Measurements from ENCODE around the gene CASP9.
"Not testable (repeated sequence)": the region's sequence is repeated elsewhere in the genome, so short reads cannot be mapped to it uniquely, and the experiment has no call there.

Gene CASP9

GRCh38 chr1:15493869-15494390 is 30.1 kb downstream of the CASP9 start:
- peaks cover 7% of the 10 kb centered on the region for H3K4me1 Mint-ChIP-seq (ENCODE audit: low read depth)
- no peaks in the 10 kb centered on the region for H3K9me3 Mint-ChIP-seq
- peaks cover 19% of the 10 kb centered on the region for H3K36me3 Mint-ChIP-seq (ENCODE audit: low read depth)
- H3K27me3 Mint-ChIP-seq (ENCODE audit: low read depth) = no peaks in the 10 kb centered on the region
- no peak overlapping the region for H3K4me3 Mint-ChIP-seq
- no peak overlapping the region for H3K27ac Mint-ChIP-seq

- Mint-ChIP-seq H3K27ac (no peak overlapping the region), H3K27me3 (ENCODE audit: low read depth) (no peaks in the 10 kb centered on the region), H3K4me1 (ENCODE audit: low read depth) (peaks cover 7% of the 10 kb centered on the region), H3K36me3 (ENCODE audit: low read depth) (peaks cover 18% of the 10 kb centered on the region), H3K9me3 (no peaks in the 10 kb centered on the region), H3K4me3 (no peak overlapping the region)
Observed at GRCh38 chr1:15492596-15492995, 31.4 kb downstream of the CASP9 start.

DNA sequence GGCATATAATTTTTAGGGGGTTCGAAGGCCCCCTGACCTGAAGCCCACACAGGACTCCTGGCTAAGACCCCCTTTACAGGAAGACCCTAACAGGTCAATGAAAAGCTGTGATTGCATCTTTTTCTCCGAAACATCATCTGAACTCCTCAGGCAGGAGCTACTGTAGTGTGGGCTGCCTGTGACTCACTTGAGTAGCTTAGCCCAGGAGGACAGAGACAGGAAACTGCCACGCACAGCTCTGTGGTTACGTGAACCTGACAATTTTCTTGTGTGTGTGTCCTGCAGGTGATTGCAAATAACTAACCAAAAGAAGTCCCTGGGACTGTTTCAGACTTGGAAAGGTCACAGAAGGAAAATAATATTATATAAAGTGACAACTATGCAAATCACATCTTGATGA is 33.0 kb downstream of the CASP9 start:
- H3K4me3 Mint-ChIP-seq; H3K9me3 Mint-ChIP-seq; H3K27me3 Mint-ChIP-seq (ENCODE audit: low read depth); H3K4me1 Mint-ChIP-seq (ENCODE audit: low read depth); H3K27ac Mint-ChIP-seq: not testable (repeated sequence)
- H3K36me3 Mint-ChIP-seq (ENCODE audit: low read depth) = peaks cover 29% of the 10 kb centered on the region

DNA sequence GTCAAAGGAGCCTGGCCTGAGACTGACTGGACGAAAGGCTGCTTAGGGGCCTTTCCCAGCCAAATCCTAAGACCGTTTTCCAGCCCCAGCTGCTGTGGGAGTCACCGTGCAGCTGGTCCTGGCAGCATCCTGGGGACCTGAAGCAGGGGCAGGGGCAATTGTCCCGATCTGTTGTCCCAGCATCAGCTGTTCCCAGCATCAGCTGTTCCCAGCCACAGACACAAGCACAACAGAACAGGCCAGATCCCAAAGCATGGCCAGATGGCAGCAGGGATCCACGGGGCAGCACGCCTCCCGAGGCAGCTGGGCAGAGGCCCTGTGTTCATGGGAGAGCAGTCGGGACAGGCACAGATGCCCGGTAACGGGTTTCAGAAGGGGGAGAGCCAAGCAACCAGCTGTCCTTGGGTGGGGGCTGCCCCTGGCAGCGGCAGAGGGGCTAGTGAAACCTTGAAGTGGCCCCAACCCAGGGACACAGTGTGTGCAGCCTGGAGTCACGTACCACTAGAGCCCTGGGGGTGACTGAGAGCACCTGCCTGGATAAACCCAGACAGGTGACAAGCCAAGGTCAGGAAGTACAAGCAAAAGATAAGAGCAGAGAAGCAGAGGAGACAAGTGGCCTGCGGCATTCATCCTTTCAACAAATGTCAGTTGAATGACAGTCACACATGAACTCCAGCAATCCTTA is 34.8 kb downstream of the CASP9 start:
- Mint-ChIP-seq H3K27ac (no peak overlapping the region), H3K4me3 (no peak overlapping the region), H3K36me3 (ENCODE audit: low read depth) (peaks cover 30% of the 10 kb centered on the region), H3K27me3 (ENCODE audit: low read depth) (no peaks in the 10 kb centered on the region), H3K4me1 (ENCODE audit: low read depth) (peaks cover 7% of the 10 kb centered on the region), H3K9me3 (no peaks in the 10 kb centered on the region)

- H3K4me3 Mint-ChIP-seq = no peak overlapping the region
- H3K4me1 Mint-ChIP-seq (ENCODE audit: low read depth) = peaks cover 7% of the 10 kb centered on the region
Observed at GRCh38 chr1:15488371-15488770, 35.6 kb downstream of the CASP9 start.

GRCh38 chr1:15486844-15487610 is 37.0 kb downstream of the CASP9 start:
- H3K36me3 Mint-ChIP-seq (ENCODE audit: low read depth) = peaks cover 28% of the 10 kb centered on the region
- H3K27ac Mint-ChIP-seq; H3K4me3 Mint-ChIP-seq; H3K9me3 Mint-ChIP-seq; H3K27me3 Mint-ChIP-seq (ENCODE audit: low read depth); H3K4me1 Mint-ChIP-seq (ENCODE audit: low read depth): not testable (repeated sequence)

More at GRCh38 chr1:15488371-15488770, 35.6 kb downstream of the CASP9 start:
- Mint-ChIP-seq H3K36me3 (ENCODE audit: low read depth) (peaks cover 30% of the 10 kb centered on the region), H3K27ac (no peak overlapping the region), H3K27me3 (ENCODE audit: low read depth) (no peaks in the 10 kb centered on the region), H3K9me3 (no peaks in the 10 kb centered on the region)

DNA sequence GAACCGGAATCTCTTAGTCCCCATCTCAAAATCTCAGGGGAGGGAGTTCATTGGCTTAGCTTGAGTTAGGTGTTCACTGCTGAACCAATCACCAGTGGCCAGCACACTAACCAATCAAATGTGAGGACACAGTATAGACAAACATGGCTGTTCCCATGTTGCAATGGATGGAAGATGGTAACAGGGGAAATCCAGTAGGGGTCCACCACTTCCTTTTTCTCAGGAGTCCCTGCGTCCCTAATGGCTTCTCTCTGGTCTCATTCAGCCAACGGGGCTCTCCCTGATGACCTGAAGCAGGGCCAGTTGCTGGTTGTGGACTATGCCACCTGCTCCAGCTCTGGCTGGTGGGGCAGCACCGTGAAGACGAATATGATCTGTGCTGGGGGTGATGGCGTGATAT is 38.4 kb downstream of the CASP9 start:
- H3K36me3 Mint-ChIP-seq (ENCODE audit: low read depth) = peaks cover 25% of the 10 kb centered on the region
- H3K4me1 Mint-ChIP-seq (ENCODE audit: low read depth) = peaks cover 3% of the 10 kb centered on the region
- no peaks in the 10 kb centered on the region for H3K9me3 Mint-ChIP-seq
- no peaks in the 10 kb centered on the region for H3K27me3 Mint-ChIP-seq (ENCODE audit: low read depth)
- H3K27ac Mint-ChIP-seq = no peak overlapping the region
- no peak overlapping the region for H3K4me3 Mint-ChIP-seq

DNA sequence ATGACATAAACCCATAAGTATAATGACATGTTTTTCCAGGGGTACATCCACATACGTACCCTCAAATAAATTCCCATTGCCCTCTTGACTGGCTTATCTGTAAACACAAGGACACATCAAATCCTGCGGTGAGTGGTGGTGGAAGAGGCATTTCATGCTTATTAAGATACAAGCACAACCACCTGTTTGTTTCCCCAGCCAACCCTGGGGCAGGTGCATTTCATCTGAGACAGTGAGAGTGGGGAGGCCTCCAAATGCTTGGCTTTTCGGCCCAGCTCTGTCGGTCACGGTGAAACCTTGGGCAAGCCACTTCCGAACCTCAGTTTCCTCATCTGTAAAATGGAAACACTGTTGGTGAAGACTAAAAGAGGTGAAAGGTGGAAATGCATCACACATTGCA is 39.6 kb downstream of the CASP9 start:
- not testable (repeated sequence) for H3K4me1 Mint-ChIP-seq (ENCODE audit: low read depth); H3K27me3 Mint-ChIP-seq (ENCODE audit: low read depth); H3K27ac Mint-ChIP-seq; H3K9me3 Mint-ChIP-seq; H3K4me3 Mint-ChIP-seq
- peaks cover 19% of the 10 kb centered on the region for H3K36me3 Mint-ChIP-seq (ENCODE audit: low read depth)

- no peaks in the 10 kb centered on the region for H3K27me3 Mint-ChIP-seq (ENCODE audit: low read depth)
- peaks cover 19% of the 10 kb centered on the region for H3K36me3 Mint-ChIP-seq (ENCODE audit: low read depth)
- H3K4me1 Mint-ChIP-seq (ENCODE audit: low read depth) = no peaks in the 10 kb centered on the region
- H3K27ac Mint-ChIP-seq = no peak overlapping the region
- no peak overlapping the region for H3K4me3 Mint-ChIP-seq
- no peaks in the 10 kb centered on the region for H3K9me3 Mint-ChIP-seq
Observed at GRCh38 chr1:15483971-15484370, 40.0 kb downstream of the CASP9 start.

- not testable (repeated sequence) for H3K9me3 Mint-ChIP-seq; H3K27ac Mint-ChIP-seq; H3K27me3 Mint-ChIP-seq (ENCODE audit: low read depth); H3K4me1 Mint-ChIP-seq (ENCODE audit: low read depth); H3K4me3 Mint-ChIP-seq
- peaks cover 17% of the 10 kb centered on the region for H3K36me3 Mint-ChIP-seq (ENCODE audit: low read depth)
Observed at GRCh38 chr1:15482983-15483543, 41.0 kb downstream of the CASP9 start.

GRCh38 chr1:15482455-15482854 is 41.6 kb downstream of the CASP9 start:
- H3K9me3 Mint-ChIP-seq; H3K4me3 Mint-ChIP-seq; H3K27me3 Mint-ChIP-seq (ENCODE audit: low read depth); H3K4me1 Mint-ChIP-seq (ENCODE audit: low read depth); H3K27ac Mint-ChIP-seq: not testable (repeated sequence)
- H3K36me3 Mint-ChIP-seq (ENCODE audit: low read depth) = peaks cover 17% of the 10 kb centered on the region

- peaks cover 4% of the 10 kb centered on the region for H3K36me3 Mint-ChIP-seq (ENCODE audit: low read depth)
- no peak overlapping the region for H3K27ac Mint-ChIP-seq
- no peak overlapping the region for H3K4me3 Mint-ChIP-seq
- H3K27me3 Mint-ChIP-seq (ENCODE audit: low read depth) = no peaks in the 10 kb centered on the region
- no peaks in the 10 kb centered on the region for H3K9me3 Mint-ChIP-seq
- H3K4me1 Mint-ChIP-seq (ENCODE audit: low read depth) = no peaks in the 10 kb centered on the region
Observed at GRCh38 chr1:15479654-15480347, 44.2 kb downstream of the CASP9 start.

DNA sequence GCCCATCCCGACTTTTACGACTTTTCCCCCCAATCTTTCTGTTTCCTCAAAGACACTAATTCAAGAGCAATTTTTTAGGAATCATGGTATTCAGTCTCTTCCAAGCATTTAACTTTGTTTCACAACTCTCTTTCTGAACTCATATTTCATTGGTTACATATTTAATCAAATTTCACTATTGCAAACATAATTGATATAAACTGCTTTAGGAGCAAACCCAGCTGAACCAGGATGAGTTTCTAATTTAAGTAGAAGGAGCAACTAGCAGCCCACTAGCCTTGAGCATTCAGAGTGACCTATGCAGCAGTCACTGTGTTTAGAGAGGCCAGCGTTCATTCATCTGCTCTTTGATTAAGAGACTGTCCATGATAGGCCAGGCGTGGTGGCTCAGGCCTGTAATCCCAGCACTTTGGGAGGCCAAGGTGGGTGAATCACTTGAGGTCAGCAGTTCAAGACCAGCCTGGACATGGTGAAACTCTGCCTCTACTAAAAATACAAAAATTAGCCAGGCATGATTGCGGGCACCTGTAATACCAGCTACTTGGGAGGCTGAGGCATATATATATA is 46.3 kb downstream of the CASP9 start:
- Mint-ChIP-seq H3K27me3 (ENCODE audit: low read depth) (no peaks in the 10 kb centered on the region), H3K36me3 (ENCODE audit: low read depth) (no peaks in the 10 kb centered on the region), H3K27ac (no peak overlapping the region), H3K4me3 (no peak overlapping the region), H3K4me1 (ENCODE audit: low read depth) (no peaks in the 10 kb centered on the region), H3K9me3 (no peaks in the 10 kb centered on the region)

- no peaks in the 10 kb centered on the region for H3K27me3 Mint-ChIP-seq (ENCODE audit: low read depth)
- H3K9me3 Mint-ChIP-seq = no peaks in the 10 kb centered on the region
- H3K36me3 Mint-ChIP-seq (ENCODE audit: low read depth) = no peaks in the 10 kb centered on the region
- no peak overlapping the region for H3K27ac Mint-ChIP-seq
- no peaks in the 10 kb centered on the region for H3K4me1 Mint-ChIP-seq (ENCODE audit: low read depth)
- no peak overlapping the region for H3K4me3 Mint-ChIP-seq
Observed at GRCh38 chr1:15476927-15477326, 47.1 kb downstream of the CASP9 start.
